GM03348 (cell line): Measurements from ENCODE around the gene LRRK2.
"Not testable (repeated sequence)": the region's sequence is repeated elsewhere in the genome, so short reads cannot be mapped to it uniquely, and the experiment has no call there.

Source experiments
- DNase-seq: peaks from one replicate; pipeline ENCODE4 v3.0.0; 2012; ENCODE audit warnings: low spot score

LRRK2 gene

GRCh38 chr12:40224439-40225291 lies at the start of gene LRRK2:
Gene LRRK2 (plus strand): TSS chr12:40224997. CDS start chr12:40225132, 135 bp downstream.
- DNase-seq: peak; percentile 84

- no peak for DNase-seq
Observed at GRCh38 chr12:40175045-40175444, 49.8 kb upstream of the LRRK2 start.

- no peak for DNase-seq
Observed at GRCh38 chr12:40175489-40175888, 49.3 kb upstream of the LRRK2 start.

GRCh38 chr12:40178701-40179100 lies 46.1 kb upstream of the LRRK2 start:
- DNase-seq: no peak

GRCh38 chr12:40181490-40181889 lies 43.3 kb upstream of the LRRK2 start:
- DNase-seq: no peak

GRCh38 chr12:40183715-40184114 lies 41.1 kb upstream of the LRRK2 start:
- DNase-seq: no peak

GRCh38 chr12:40184493-40185302 lies 40.1 kb upstream of the LRRK2 start:
- DNase-seq: no peak

GRCh38 chr12:40185303-40185693 lies 39.5 kb upstream of the LRRK2 start:
- no peak for DNase-seq

- DNase-seq: no peak
Observed at GRCh38 chr12:40188558-40189320, 36.1 kb upstream of the LRRK2 start.

GRCh38 chr12:40192704-40193255 lies 32.0 kb upstream of the LRRK2 start:
- DNase-seq: no peak

- no peak for DNase-seq
Observed at GRCh38 chr12:40194846-40195245, 30.0 kb upstream of the LRRK2 start.

GRCh38 chr12:40197590-40197989 lies 27.2 kb upstream of the LRRK2 start:
- DNase-seq: no peak

- no peak for DNase-seq
Observed at GRCh38 chr12:40198601-40199000, 26.2 kb upstream of the LRRK2 start.

GRCh38 chr12:40202095-40203059 lies 22.4 kb upstream of the LRRK2 start:
- DNase-seq: no peak

GRCh38 chr12:40203060-40203430 lies 21.8 kb upstream of the LRRK2 start:
- DNase-seq: no peak

- DNase-seq: no peak
Observed at GRCh38 chr12:40204337-40204736, 20.5 kb upstream of the LRRK2 start.

- no peak for DNase-seq
Observed at GRCh38 chr12:40207551-40207950, 17.2 kb upstream of the LRRK2 start.

GRCh38 chr12:40208707-40209446 lies 15.9 kb upstream of the LRRK2 start:
- DNase-seq: no peak

GRCh38 chr12:40209886-40210285 lies 14.9 kb upstream of the LRRK2 start:
- DNase-seq: no peak

GRCh38 chr12:40211186-40211585 lies 13.6 kb upstream of the LRRK2 start:
- not testable (repeated sequence) for DNase-seq
